GM10266 (cell line): Measurements from ENCODE around the gene CGB7.

Source experiments
- DNase-seq: peaks from one replicate; pipeline ENCODE4 v3.0.0; 2012; ENCODE audit errors: extremely low spot score
- CTCF ChIP-seq: IDR thresholded peaks from 2 replicates; pipeline ENCODE4 v1.5.1; 2012; ENCODE audit warnings: mild to moderate bottlenecking, low read depth; ENCODE audit not compliant: control insufficient read depth, insufficient read depth; ENCODE audit errors: missing control alignments

Gene CGB7

GRCh38 chr19:49004964-49005614, 52.5 kb downstream of the CGB7 start:
- no peak for DNase-seq
- no peak for TF ChIP-seq CTCF
